CMK (cell line): Measurements from ENCODE around the gene PCAT6.

Experiments
- DNase-seq: peaks from one replicate; pipeline ENCODE4 v3.0.0-alpha.2; 2010; ENCODE audit warnings: low read depth

Gene PCAT6

GRCh38 chr1:202850593-202851362, 40.0 kb downstream of the PCAT6 start:
- no peak for DNase-seq

GRCh38 chr1:202852163-202852904, 41.6 kb downstream of the PCAT6 start:
- DNase-seq, result peak; percentile 65

- no peak for DNase-seq
These were observed 44.0 kb downstream of the PCAT6 start for GRCh38 chr1:202854787-202855186.

- DNase-seq, result no peak
These were observed 45.3 kb downstream of the PCAT6 start for GRCh38 chr1:202856014-202856413.

- no peak for DNase-seq
These were observed 46.4 kb downstream of the PCAT6 start for GRCh38 chr1:202857136-202857610.

GRCh38 chr1:202858331-202858730, 47.6 kb downstream of the PCAT6 start:
- DNase-seq, result no peak

- no peak for DNase-seq
These were observed 48.1 kb downstream of the PCAT6 start for GRCh38 chr1:202858789-202859414.

GRCh38 chr1:202860744-202861419, 50.1 kb downstream of the PCAT6 start:
- DNase-seq, result no peak
